ENCODE results near the gene TAC4. TPM values are rescaled to one million over a fixed set of nuclear protein-coding genes. Genes with fewer than 3 reads are reported as not detected.

Gene TAC4, protein sequence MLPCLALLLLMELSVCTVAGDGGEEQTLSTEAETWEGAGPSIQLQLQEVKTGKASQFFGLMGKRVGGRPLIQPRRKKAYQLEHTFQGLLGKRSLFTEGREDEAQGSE
- not detected in 2 replicates for total RNA-seq (2021)
- long read RNA-seq, partial matches to known transcripts, result 0 of 2 reads
- long read RNA-seq, other reads (novel, unspliced or antisense), result 2 of 2 reads

GRCh38 chr17:49848019-49848473 is at the start of gene TAC4:
Gene TAC4 (minus strand): TSS chr17:49848069. CDS start chr17:49848017, 52 bp downstream.
- no peaks in the 10 kb centered on the region for H3K9me3 Mint-ChIP-seq

More at GRCh38 chr17:49848019-49848473, at the start of gene TAC4:
- peak; percentile 57 for DNase-seq
- H3K79me2 ChIP-seq (ENCODE audit: insufficient read depth, low read length), result no peaks in the 10 kb centered on the region
- no peaks in the 10 kb centered on the region for H3K79me1 ChIP-seq (ENCODE audit: insufficient read depth, low read depth, low read length, poor library complexity, severe bottlenecking)
- no peak within 1 kb of the TSS for H3K4ac ChIP-seq (ENCODE audit: low read depth, low read length)
- no peak within 1 kb of the TSS for H2BK12ac ChIP-seq (ENCODE audit: insufficient read length, low read depth, low read length)
- no peak within 1 kb of the TSS for H2BK120ac ChIP-seq (ENCODE audit: low read depth, low read length, poor library complexity, severe bottlenecking)
- H3K27ac Mint-ChIP-seq, result peak within 1 kb of the TSS; percentile 27 to 63 (median 42); a peak in 4 of 7 replicates
- no peak within 1 kb of the TSS for H2BK5ac ChIP-seq (ENCODE audit: insufficient read length, low read length)
- no peak within 1 kb of the TSS for H2AK5ac ChIP-seq (ENCODE audit: insufficient read length, low read length)
- H4K8ac ChIP-seq (replicated peaks; ENCODE audit: insufficient read length, low read depth, low read length), result no peak within 1 kb of the TSS
- no peak within 1 kb of the TSS for H4K91ac ChIP-seq (ENCODE audit: insufficient read length, low read depth, low read length)
- peaks cover 4 to 10% (median 4%) of the 10 kb centered on the region in 3 experiments; a peak in 4 of 7 replicates for H3K36me3 Mint-ChIP-seq (ENCODE audit: insufficient read depth in 1 of 3, low read depth in 3 of 3)
- no peak within 1 kb of the TSS for H3K18ac ChIP-seq (ENCODE audit: insufficient read length, low read depth, low read length)
- H2AFZ ChIP-seq (ENCODE audit: low read length), result no peak within 1 kb of the TSS
- no peak within 1 kb of the TSS for H3K27ac ChIP-seq (ENCODE audit: insufficient read length, low read depth, low read length)
- H3K4me2 ChIP-seq (ENCODE audit: insufficient read depth, insufficient read length, low read length), result no peak within 1 kb of the TSS
- no peak within 1 kb of the TSS for H4K5ac ChIP-seq (ENCODE audit: insufficient read length, low read depth, low read length)
- H3K4me1 Mint-ChIP-seq, result peaks cover 18 to 25% of the 10 kb centered on the region in 2 experiments
- H3K14ac ChIP-seq (ENCODE audit: insufficient read depth, low read length), result no peak within 1 kb of the TSS
- no peak within 1 kb of the TSS for H3T11ph ChIP-seq (ENCODE audit: low read length)
- no peaks in the 10 kb centered on the region for H3K4me1 ChIP-seq (ENCODE audit: insufficient read depth, low read length)
- TF ChIP-seq CTCF (conservative IDR thresholded peaks at IDR 0.05), result no peak
- peaks cover 33% of the 10 kb centered on the region for H3K27me3 Mint-ChIP-seq (ENCODE audit: low read depth)
- H3K4me3 Mint-ChIP-seq, result no peak within 1 kb of the TSS
- H3K56ac ChIP-seq (ENCODE audit: insufficient read length, low read depth, low read length), result no peak within 1 kb of the TSS
- H3K9ac ChIP-seq (ENCODE audit: extremely low read depth, insufficient read length, low read length), result no peak within 1 kb of the TSS
- H2BK15ac ChIP-seq (ENCODE audit: low read depth, low read length), result no peak within 1 kb of the TSS
- H3K27me3 ChIP-seq (ENCODE audit: insufficient read depth, low read length), result no peaks in the 10 kb centered on the region; the same call in 1 of the 2 replicates
- H3K9me3 ChIP-seq (ENCODE audit: control insufficient read depth, low read depth, low read length), result no peaks in the 10 kb centered on the region
- no peaks in the 10 kb centered on the region for H4K20me1 ChIP-seq (ENCODE audit: control insufficient read depth, insufficient read depth, insufficient read length)
- H3K23me2 ChIP-seq (ENCODE audit: insufficient read length, low read depth, low read length, poor library complexity, severe bottlenecking), result peaks cover 3% of the 10 kb centered on the region
- H3K23ac ChIP-seq (ENCODE audit: insufficient read length, low read depth, low read length), result no peak within 1 kb of the TSS
- no peak within 1 kb of the TSS for H2BK20ac ChIP-seq (ENCODE audit: low read depth, low read length, poor library complexity, severe bottlenecking)
